Osteocyte (in vitro differentiated cells): ENCODE measurements around the gene CYS1. TPM values are rescaled to one million over a fixed set of nuclear protein-coding genes. Genes with fewer than 3 reads are reported as not detected.
"Not testable (repeated sequence)": the region's sequence is repeated elsewhere in the genome, so short reads cannot be mapped to it uniquely, and the experiment has no call there.

Experiments used
- DNase-seq: peaks from one replicate; pipeline ENCODE4 v3.0.0; 2021; ENCODE audit warnings: mixed read lengths; ENCODE audit not compliant: unreplicated experiment; ENCODE audit errors: extremely low spot score
- H3K27ac Mint-ChIP-seq: one replicate; pipeline ENCODE4 v1.8.0; 2021; ENCODE audit warnings: mild to moderate bottlenecking, mixed read lengths; ENCODE audit not compliant: unreplicated experiment
- H3K27me3 Mint-ChIP-seq: one replicate; pipeline ENCODE4 v1.8.0; 2021; ENCODE audit warnings: mixed read lengths; ENCODE audit not compliant: unreplicated experiment
- H3K36me3 Mint-ChIP-seq: one replicate; pipeline ENCODE4 v1.8.0; 2021; ENCODE audit warnings: mixed read lengths; ENCODE audit not compliant: unreplicated experiment
- H3K4me1 Mint-ChIP-seq: one replicate; pipeline ENCODE4 v1.8.0; 2021; ENCODE audit warnings: mixed read lengths; ENCODE audit not compliant: unreplicated experiment
- H3K4me3 Mint-ChIP-seq: one replicate; pipeline ENCODE4 v1.8.0; 2021; ENCODE audit warnings: mild to moderate bottlenecking, moderate library complexity, mixed read lengths; ENCODE audit not compliant: unreplicated experiment
- H3K9me3 Mint-ChIP-seq: one replicate; pipeline ENCODE4 v1.8.0; 2021; ENCODE audit warnings: mixed read lengths; ENCODE audit not compliant: unreplicated experiment
- total RNA-seq: library from RNA; stranded (reverse); gene quantifications from 2 replicates; pipeline ENCODE4 v1.2.1, GENCODE V29; 2021
- TF ChIP-seq, protein P1 (sequence below): fragments of 200-600 bp; sonication (generic); IDR thresholded peaks from 2 replicates; pipeline ENCODE4 v1.5.0; 2021; ENCODE audit warnings: antibody characterized with exemption, mild to moderate bottlenecking, moderate library complexity

CYS1 gene
- total RNA-seq, 1 donor from 2014 or later: 5.5 TPM

- no peak for DNase-seq
- H3K9me3 Mint-ChIP-seq: no peaks in the 10 kb centered on the region
- H3K27ac Mint-ChIP-seq: no peak overlapping the region
- H3K27me3 Mint-ChIP-seq: peaks cover 28% of the 10 kb centered on the region
- no peak overlapping the region for H3K4me3 Mint-ChIP-seq
- H3K4me1 Mint-ChIP-seq: no peaks in the 10 kb centered on the region
- TF ChIP-seq, protein P1, sequence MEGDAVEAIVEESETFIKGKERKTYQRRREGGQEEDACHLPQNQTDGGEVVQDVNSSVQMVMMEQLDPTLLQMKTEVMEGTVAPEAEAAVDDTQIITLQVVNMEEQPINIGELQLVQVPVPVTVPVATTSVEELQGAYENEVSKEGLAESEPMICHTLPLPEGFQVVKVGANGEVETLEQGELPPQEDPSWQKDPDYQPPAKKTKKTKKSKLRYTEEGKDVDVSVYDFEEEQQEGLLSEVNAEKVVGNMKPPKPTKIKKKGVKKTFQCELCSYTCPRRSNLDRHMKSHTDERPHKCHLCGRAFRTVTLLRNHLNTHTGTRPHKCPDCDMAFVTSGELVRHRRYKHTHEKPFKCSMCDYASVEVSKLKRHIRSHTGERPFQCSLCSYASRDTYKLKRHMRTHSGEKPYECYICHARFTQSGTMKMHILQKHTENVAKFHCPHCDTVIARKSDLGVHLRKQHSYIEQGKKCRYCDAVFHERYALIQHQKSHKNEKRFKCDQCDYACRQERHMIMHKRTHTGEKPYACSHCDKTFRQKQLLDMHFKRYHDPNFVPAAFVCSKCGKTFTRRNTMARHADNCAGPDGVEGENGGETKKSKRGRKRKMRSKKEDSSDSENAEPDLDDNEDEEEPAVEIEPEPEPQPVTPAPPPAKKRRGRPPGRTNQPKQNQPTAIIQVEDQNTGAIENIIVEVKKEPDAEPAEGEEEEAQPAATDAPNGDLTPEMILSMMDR: no peak
- H3K36me3 Mint-ChIP-seq: peaks cover 1% of the 10 kb centered on the region
Observed at GRCh38 chr2:10016001-10016801, 64.0 kb downstream of the CYS1 start.

GRCh38 chr2:10015376-10015989, 64.7 kb downstream of the CYS1 start:
- H3K27ac Mint-ChIP-seq, H3K4me3 Mint-ChIP-seq, H3K4me1 Mint-ChIP-seq, DNase-seq, H3K9me3 Mint-ChIP-seq, H3K36me3 Mint-ChIP-seq: not testable (repeated sequence)
- H3K27me3 Mint-ChIP-seq: peaks cover 28% of the 10 kb centered on the region

- TF ChIP-seq, protein P1: no peak
- H3K4me1 Mint-ChIP-seq: no peaks in the 10 kb centered on the region
- peaks cover 28% of the 10 kb centered on the region for H3K27me3 Mint-ChIP-seq
- H3K27ac Mint-ChIP-seq: no peak overlapping the region
- H3K9me3 Mint-ChIP-seq: no peaks in the 10 kb centered on the region
- H3K36me3 Mint-ChIP-seq: peaks cover 1% of the 10 kb centered on the region
- no peak for DNase-seq
- H3K4me3 Mint-ChIP-seq: no peak overlapping the region
Observed at GRCh38 chr2:10014418-10015190, 65.6 kb downstream of the CYS1 start.

- H3K27me3 Mint-ChIP-seq: peaks cover 22% of the 10 kb centered on the region
- H3K4me3 Mint-ChIP-seq, H3K9me3 Mint-ChIP-seq, H3K27ac Mint-ChIP-seq, DNase-seq, H3K4me1 Mint-ChIP-seq, H3K36me3 Mint-ChIP-seq: not testable (repeated sequence)
Observed at GRCh38 chr2:10013651-10014417, 66.4 kb downstream of the CYS1 start.

DNA sequence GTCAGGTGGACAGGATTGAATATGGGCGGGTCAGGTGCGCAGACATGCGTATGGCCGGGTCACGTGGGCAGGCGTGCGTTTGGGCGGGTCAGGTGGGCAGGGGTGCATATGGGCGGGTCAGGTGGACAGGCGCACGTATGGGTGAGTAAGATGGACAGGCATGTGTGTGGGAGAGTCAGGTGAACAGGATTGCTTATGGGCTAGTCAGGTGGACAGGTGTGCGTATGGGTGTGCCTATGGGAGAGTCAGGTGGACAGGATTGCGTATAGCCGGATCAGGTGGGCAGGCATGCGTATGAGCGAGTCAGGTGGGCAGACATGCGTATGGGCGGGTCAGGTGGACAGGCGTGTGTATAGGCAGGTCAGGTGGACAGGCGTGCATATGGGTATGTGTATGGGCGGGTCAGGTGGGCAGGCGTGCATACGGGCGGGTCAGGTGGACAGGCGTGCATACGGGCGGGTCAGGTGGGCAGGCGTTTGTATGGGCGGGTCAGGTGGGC, 67.2 kb downstream of the CYS1 start:
- no peaks in the 10 kb centered on the region for H3K4me1 Mint-ChIP-seq
- H3K36me3 Mint-ChIP-seq: peaks cover 1% of the 10 kb centered on the region
- peaks cover 14% of the 10 kb centered on the region for H3K27me3 Mint-ChIP-seq
- H3K9me3 Mint-ChIP-seq: no peaks in the 10 kb centered on the region
- DNase-seq: no peak
- TF ChIP-seq, protein P1: no peak
- H3K27ac Mint-ChIP-seq: no peak overlapping the region
- H3K4me3 Mint-ChIP-seq: no peak overlapping the region

- not testable (repeated sequence) for H3K4me3 Mint-ChIP-seq, H3K36me3 Mint-ChIP-seq, H3K27me3 Mint-ChIP-seq, DNase-seq, H3K4me1 Mint-ChIP-seq, H3K9me3 Mint-ChIP-seq, H3K27ac Mint-ChIP-seq
Observed at GRCh38 chr2:10012366-10012962, 67.7 kb downstream of the CYS1 start.

GRCh38 chr2:10011606-10012325, 68.4 kb downstream of the CYS1 start:
- H3K36me3 Mint-ChIP-seq, H3K4me1 Mint-ChIP-seq, DNase-seq, H3K4me3 Mint-ChIP-seq, H3K9me3 Mint-ChIP-seq, H3K27ac Mint-ChIP-seq, H3K27me3 Mint-ChIP-seq: not testable (repeated sequence)
